GM23248 (cell line): Measurements from ENCODE around the gene GUCA1A. TPM values are rescaled to one million over a fixed set of nuclear protein-coding genes. Genes with fewer than 3 reads are reported as not detected.
"Not testable (repeated sequence)": the region's sequence is repeated elsewhere in the genome, so short reads cannot be mapped to it uniquely, and the experiment has no call there.

ENCODE experiments used
- DNase-seq: peaks from one replicate; pipeline ENCODE4 v3.0.0-alpha.2; 2015
- H2AFZ ChIP-seq: fragments of 200-600 bp; sonication (generic); 2 replicates; pipeline ENCODE4 v1.6.1; 2016; ENCODE audit warnings: antibody characterized with exemption
- H3F3A ChIP-seq: fragments of 200-600 bp; sonication (generic); 2 replicates; pipeline ENCODE4 v1.6.1; 2016; ENCODE audit warnings: mild to moderate bottlenecking, antibody characterized with exemption, mixed run types; ENCODE audit not compliant: insufficient read depth
- H3K27ac ChIP-seq: fragments of 200-600 bp; sonication (generic); 2 replicates; pipeline ENCODE4 v1.5.1; 2016; ENCODE audit warnings: mild to moderate bottlenecking
- H3K27me3 ChIP-seq: fragments of 200-600 bp; sonication (generic); replicated peaks from 2 replicates; pipeline ENCODE4 v1.6.1; 2016; ENCODE audit warnings: mild to moderate bottlenecking; ENCODE audit not compliant: insufficient read depth
- H3K36me3 ChIP-seq: fragments of 200-600 bp; sonication (generic); 2 replicates; pipeline ENCODE4 v1.6.1; 2016; ENCODE audit warnings: low read depth, mild to moderate bottlenecking
- H3K4me1 ChIP-seq: fragments of 200-600 bp; sonication (generic); 2 replicates; pipeline ENCODE4 v1.6.1; 2016; ENCODE audit warnings: mild to moderate bottlenecking; ENCODE audit not compliant: insufficient read depth
- H3K4me2 ChIP-seq: fragments of 200-600 bp; sonication (generic); one replicate; pipeline ENCODE4 v1.6.1; 2016; ENCODE audit warnings: mild to moderate bottlenecking; ENCODE audit not compliant: unreplicated experiment
- H3K4me3 ChIP-seq: fragments of 200-600 bp; sonication (generic); 2 replicates; pipeline ENCODE4 v1.5.1; 2016; ENCODE audit warnings: mild to moderate bottlenecking
- H3K79me2 ChIP-seq: fragments of 200-600 bp; sonication (generic); 2 replicates; pipeline ENCODE4 v1.6.1; 2016; ENCODE audit warnings: mild to moderate bottlenecking; ENCODE audit not compliant: insufficient read depth
- H3K9ac ChIP-seq: fragments of 200-600 bp; sonication (generic); 2 replicates; pipeline ENCODE4 v1.6.1; 2016; ENCODE audit warnings: mild to moderate bottlenecking
- H3K9me2 ChIP-seq: fragments of 200-600 bp; sonication (generic); 2 replicates; pipeline ENCODE4 v1.6.1; 2016; ENCODE audit warnings: mixed run types, mild to moderate bottlenecking, moderate library complexity; ENCODE audit not compliant: insufficient read depth
- H3K9me3 ChIP-seq: fragments of 200-600 bp; sonication (generic); one replicate; pipeline ENCODE4 v1.6.1; 2017; ENCODE audit warnings: low read depth
- H4K20me1 ChIP-seq: fragments of 200-600 bp; sonication (generic); 2 replicates; pipeline ENCODE4 v1.6.0; 2016; ENCODE audit not compliant: insufficient read depth
- EZH2 ChIP-seq: fragments of 200-600 bp; sonication (generic); IDR thresholded peaks from 2 replicates; pipeline ENCODE4 v1.6.1; 2018; ENCODE audit warnings: antibody characterized with exemption, mild to moderate bottlenecking; ENCODE audit not compliant: insufficient read depth, poor library complexity, severe bottlenecking
- EZH2phosphoT487 ChIP-seq: fragments of 200-600 bp; sonication (generic); IDR thresholded peaks from 2 replicates; pipeline ENCODE4 v1.6.1; 2018; ENCODE audit warnings: antibody characterized with exemption, moderate library complexity, mild to moderate bottlenecking, low read depth; ENCODE audit not compliant: insufficient read depth
- WGBS, 2 experiments: methylation state at CpG; one replicate each; pipeline ENCODE4 v1.1.6; 2015 to 2017; ENCODE audit warnings: low lambda C conversion rate in 2 of 2, low coverage in 1 of 2; ENCODE audit errors: missing lambda C conversion rate in 2 of 2; 5-methylcytosine and 5-hydroxymethylcytosine counted together
- in situ Hi-C: fragments of 300-500 bp; cut with MboI; formaldehyde crosslinking; loops from 2 replicates; pipeline ENCODE4 v1.15.0; 2020
- polyA plus RNA-seq: library from polyadenylated mRNA; unstranded; fragments of >200 nt; fragmentation: Nextera tagmentation; extraction: Ambion mirVana; gene quantifications from 2 replicates; pipeline ENCODE4 v1.2.1, GENCODE V29; 2016
- total RNA-seq: library from RNA; depleted of rRNA; stranded (reverse); fragments of >200 nt; shearing (Covaris generic); gene quantifications from 2 replicates; pipeline ENCODE4 v1.2.3, GENCODE V29; 2014

The GUCA1A gene
- total and polyA plus RNA-seq, 2 experiments from 2014 or later = not detected

GRCh38 chr6:42188406-42188805 is 15.2 kb downstream of the GUCA1A start:
- 91 to 92% methylated on average over 6 of the region's 6 CpGs for WGBS, 2 experiments
- H3K79me2 ChIP-seq = no peaks in the 10 kb centered on the region
- no peaks in the 10 kb centered on the region for H4K20me1 ChIP-seq
- no peak overlapping the region for H3K27ac ChIP-seq
- H3K9me3 ChIP-seq = no peaks in the 10 kb centered on the region
- in situ Hi-C loops = no loop called here
- no peaks in the 10 kb centered on the region for H3K36me3 ChIP-seq
- peaks cover 22% of the 10 kb centered on the region for H3K4me1 ChIP-seq
- H3F3A ChIP-seq = peaks cover 16% of the 10 kb centered on the region; the same call in 1 of the 2 replicates
- no peaks in the 10 kb centered on the region for H3K9me2 ChIP-seq
- no peak overlapping the region for H3K9ac ChIP-seq
- DNase-seq = no peak
- TF ChIP-seq EZH2 = no peak
- no peak for TF ChIP-seq EZH2phosphoT487
- H3K27me3 ChIP-seq = no peaks in the 10 kb centered on the region
- H3K4me3 ChIP-seq = no peak overlapping the region
- no peak overlapping the region for H2AFZ ChIP-seq
- H3K4me2 ChIP-seq = no peak overlapping the region

- in situ Hi-C loops = no loop called here
- Histone ChIP-seq H3K4me2 (peak overlapping the region; percentile 0), H4K20me1 (no peaks in the 10 kb centered on the region)
These were observed 17.5 kb downstream of the GUCA1A start for GRCh38 chr6:42190554-42191183.

GRCh38 chr6:42192385-42192784 is 19.2 kb downstream of the GUCA1A start:
- H3K79me2 ChIP-seq, H3K9me2 ChIP-seq, DNase-seq, H4K20me1 ChIP-seq, H3K27me3 ChIP-seq, H3K4me2 ChIP-seq, H3K36me3 ChIP-seq, H3K9ac ChIP-seq, H2AFZ ChIP-seq, in situ Hi-C loops, H3K9me3 ChIP-seq, H3K4me3 ChIP-seq, H3K27ac ChIP-seq: not testable (repeated sequence)
- Histone ChIP-seq H3F3A (peaks cover 22% of the 10 kb centered on the region), H3K4me1 (peaks cover 29% of the 10 kb centered on the region)
- WGBS, 2 experiments = 94 to 98% methylated on average over 4 to 5 of the region's 5 CpGs

More at GRCh38 chr6:42190554-42191183, 17.5 kb downstream of the GUCA1A start:
- peaks cover 18% of the 10 kb centered on the region; the same call in 1 of the 2 replicates for H3F3A ChIP-seq
- peak overlapping the region; percentile 36; the same call in 1 of the 2 replicates for H3K27ac ChIP-seq
- 61 to 63% methylated on average over 5 of the region's 5 CpGs for WGBS, 2 experiments
- H3K79me2 ChIP-seq = no peaks in the 10 kb centered on the region
- H3K9ac ChIP-seq = no peak overlapping the region
- no peak overlapping the region for H3K4me3 ChIP-seq
- no peaks in the 10 kb centered on the region for H3K9me2 ChIP-seq
- no peaks in the 10 kb centered on the region for H3K27me3 ChIP-seq
- peaks cover 25% of the 10 kb centered on the region for H3K4me1 ChIP-seq
- H2AFZ ChIP-seq = no peak overlapping the region
- peak; percentile 83 for DNase-seq
- no peak for TF ChIP-seq EZH2
- TF ChIP-seq EZH2phosphoT487 = no peak
- H3K36me3 ChIP-seq = no peaks in the 10 kb centered on the region
- no peaks in the 10 kb centered on the region for H3K9me3 ChIP-seq

GRCh38 chr6:42193491-42193894 is 20.3 kb downstream of the GUCA1A start:
- Histone ChIP-seq H3K4me3 (no peak overlapping the region; the same call in 1 of the 2 replicates), H3K9me3 (no peaks in the 10 kb centered on the region), H3K27me3 (no peaks in the 10 kb centered on the region), H4K20me1 (no peaks in the 10 kb centered on the region), H3K9me2 (no peaks in the 10 kb centered on the region), H3K4me2 (peak overlapping the region; percentile 39), H2AFZ (no peak overlapping the region), H3K4me1 (peaks cover 39% of the 10 kb centered on the region), H3K9ac (0 out of 2 replicates have a peak overlapping the region, but pooled peaks have one; percentile 19), H3F3A (peaks cover 29% of the 10 kb centered on the region), H3K79me2 (no peaks in the 10 kb centered on the region), H3K36me3 (no peaks in the 10 kb centered on the region), H3K27ac (no peak overlapping the region)
- 36 to 37% methylated on average over 8 of the region's 8 CpGs for WGBS, 2 experiments
- in situ Hi-C loops = no loop called here
- peak; percentile 47 for DNase-seq
- TF ChIP-seq EZH2 (no peak), EZH2phosphoT487 (no peak)
